Nucleus accumbens (tissue), 56 donors: ENCODE results near the gene DYSF.

Experiments used
- DNase-seq, 56 donors: peaks; one replicate each; lab custom pipeline; 2025; lab: John Stamatoyannopoulos, UW

Gene DYSF

GRCh38 chr2:71596011-71596410 lies 142.7 kb downstream of the DYSF start:
- DNase-seq: peak in 54 of 56 donors; percentile 38 to 97 (median 89)

GRCh38 chr2:71597756-71598155 lies 144.4 kb downstream of the DYSF start:
- DNase-seq: no peak

DNA sequence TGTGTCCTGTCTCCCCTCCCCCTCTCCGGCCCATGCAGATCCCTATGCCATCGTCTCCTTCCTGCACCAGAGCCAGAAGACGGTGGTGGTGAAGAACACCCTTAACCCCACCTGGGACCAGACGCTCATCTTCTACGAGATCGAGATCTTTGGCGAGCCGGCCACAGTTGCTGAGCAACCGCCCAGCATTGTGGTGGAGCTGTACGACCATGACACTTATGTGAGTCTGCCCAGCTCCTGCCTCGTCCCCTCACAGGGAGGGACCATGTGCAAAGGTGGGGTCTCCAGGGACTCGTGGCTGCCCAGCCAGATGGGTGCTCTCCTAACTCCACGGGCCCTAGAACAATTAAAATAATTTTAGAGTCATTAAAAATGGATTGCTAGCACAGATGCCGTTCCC lies 145.2 kb downstream of the DYSF start:
- no peak for DNase-seq

GRCh38 chr2:71599038-71599437 lies 145.7 kb downstream of the DYSF start:
- DNase-seq: no peak

- DNase-seq: no peak
Observed at GRCh38 chr2:71599646-71600236, 146.4 kb downstream of the DYSF start.

- DNase-seq: no peak
Observed at GRCh38 chr2:71600555-71600954, 147.2 kb downstream of the DYSF start.

DNA sequence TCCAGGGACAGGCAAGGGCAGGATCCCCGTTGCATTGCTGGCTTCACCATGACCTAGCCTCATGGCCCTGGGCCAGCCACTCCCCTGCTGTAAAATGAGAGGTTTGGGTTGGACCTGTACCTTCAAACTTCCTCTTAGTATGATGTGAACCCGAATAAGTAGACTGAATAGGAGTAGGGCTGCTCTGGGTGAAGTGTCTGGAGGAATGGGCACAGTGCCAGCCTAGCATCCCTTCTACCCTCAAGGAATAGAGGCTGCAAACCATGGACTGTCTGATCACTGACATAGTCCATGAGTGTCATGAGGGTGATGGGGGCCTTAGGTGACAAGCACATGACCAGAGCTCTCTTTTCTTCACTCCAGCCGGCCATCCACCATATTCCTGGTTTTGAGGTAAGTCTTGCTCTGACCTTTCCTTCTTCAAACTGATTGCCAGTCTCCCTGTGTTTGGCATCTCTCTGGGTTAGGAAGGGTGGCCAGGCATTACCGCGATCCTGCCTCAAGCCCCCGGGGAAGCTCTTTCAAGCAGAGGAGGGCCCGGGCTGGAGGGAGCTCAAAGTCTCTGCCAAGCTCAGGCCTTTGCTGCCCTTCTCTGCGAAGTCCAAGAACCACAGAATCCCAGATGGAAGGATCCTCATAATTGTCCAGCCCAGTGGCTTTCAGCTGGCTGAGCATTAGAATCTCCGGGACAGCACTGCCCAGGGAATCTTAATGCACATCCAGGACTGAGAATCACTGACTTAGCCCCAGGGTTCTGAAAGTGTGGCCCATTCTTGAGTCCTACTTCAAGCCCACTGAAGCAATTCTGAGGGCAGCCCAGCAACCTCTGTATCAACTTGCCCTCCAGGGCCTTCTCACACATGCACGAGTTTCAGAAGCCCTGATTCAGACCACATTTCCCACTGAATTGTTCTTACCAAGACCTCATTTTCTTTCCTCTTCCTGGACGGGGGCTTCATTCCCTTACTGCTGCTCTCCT lies 148.1 kb downstream of the DYSF start:
- DNase-seq: no peak

DNA sequence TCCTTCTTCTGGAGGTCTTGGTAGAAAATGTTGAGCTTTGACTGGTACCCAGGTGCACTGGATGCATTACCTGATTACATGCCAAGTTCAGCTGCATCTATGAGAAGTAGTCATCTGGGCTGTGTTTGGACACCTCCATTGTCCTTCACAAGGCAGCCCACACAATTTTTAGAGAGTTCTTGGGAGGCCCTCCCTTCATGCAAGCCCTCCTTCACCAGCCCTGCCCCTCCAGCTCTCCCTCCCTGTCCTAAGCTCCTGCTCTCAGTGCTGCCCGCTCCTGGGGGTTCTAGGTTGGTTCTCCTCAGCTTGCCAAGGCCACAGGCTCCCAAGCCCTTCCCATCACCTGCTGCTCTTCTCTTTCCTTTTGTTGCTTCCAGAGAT lies 148.7 kb downstream of the DYSF start:
- no peak for DNase-seq

DNA sequence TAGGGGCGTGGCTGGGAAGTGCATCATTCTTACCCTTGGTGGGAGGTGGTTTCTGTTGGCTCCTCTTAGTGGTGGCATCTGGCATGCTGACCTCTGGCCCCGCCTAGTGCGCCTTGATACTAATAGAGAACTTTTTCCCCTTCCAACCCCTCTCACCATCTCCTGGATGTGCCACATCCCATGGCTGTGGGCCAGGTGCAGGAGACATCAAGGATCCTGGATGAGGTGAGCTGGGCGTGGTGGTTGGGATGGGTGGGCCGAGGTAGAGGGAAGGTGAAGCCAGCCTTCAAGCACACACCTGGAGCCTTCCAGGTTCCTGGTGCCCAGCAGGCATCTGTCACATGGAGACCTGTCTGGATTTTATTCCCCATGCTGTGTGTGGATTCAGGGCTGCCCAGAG lies 149.2 kb downstream of the DYSF start:
- DNase-seq: no peak

- no peak for DNase-seq
Observed at GRCh38 chr2:71603311-71603811, 150.0 kb downstream of the DYSF start.

- DNase-seq: no peak
Observed at GRCh38 chr2:71603851-71604725, 150.7 kb downstream of the DYSF start.

GRCh38 chr2:71604726-71605120 lies 151.4 kb downstream of the DYSF start:
- DNase-seq: no peak

- no peak for DNase-seq
Observed at GRCh38 chr2:71605173-71605641, 151.8 kb downstream of the DYSF start.

- DNase-seq: no peak
Observed at GRCh38 chr2:71605781-71606241, 152.4 kb downstream of the DYSF start.

GRCh38 chr2:71606244-71606643 lies 152.9 kb downstream of the DYSF start:
- no peak for DNase-seq

DNA sequence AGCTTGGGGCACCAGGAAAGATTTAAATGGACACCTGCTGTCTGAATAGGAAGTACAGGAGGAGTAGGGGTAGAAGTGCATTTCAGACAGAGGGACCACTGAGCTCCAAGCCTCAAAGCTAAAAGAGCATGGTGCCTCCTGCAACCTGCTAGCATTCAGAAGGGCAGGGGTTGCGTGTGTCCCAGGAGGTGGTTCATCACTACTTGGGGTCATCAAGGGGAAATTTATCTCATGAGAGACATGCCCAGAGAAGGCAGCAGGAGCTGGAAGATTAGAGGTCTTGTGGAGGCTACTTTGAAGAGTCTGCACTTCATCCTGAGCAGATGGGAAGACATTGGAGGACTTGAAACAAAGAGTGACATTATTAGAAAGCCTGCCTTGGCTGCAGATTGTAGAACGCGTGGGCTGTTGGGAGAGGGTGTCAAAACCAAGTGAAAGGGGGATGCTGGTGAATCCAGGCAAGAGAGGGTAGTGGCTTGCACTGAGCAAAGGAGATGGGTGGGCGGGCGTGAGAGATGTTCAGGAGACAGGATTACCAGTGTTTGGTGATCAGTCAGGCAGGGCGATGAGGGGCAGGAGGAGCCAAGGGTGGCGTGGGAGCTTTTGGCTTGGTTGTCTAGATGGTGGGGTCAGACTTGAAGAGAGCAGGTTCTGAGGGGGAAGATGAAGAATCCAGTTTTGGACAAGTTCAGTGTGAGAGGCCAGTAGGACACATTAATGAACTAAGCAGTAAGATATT lies 154.0 kb downstream of the DYSF start:
- DNase-seq: no peak

DNA sequence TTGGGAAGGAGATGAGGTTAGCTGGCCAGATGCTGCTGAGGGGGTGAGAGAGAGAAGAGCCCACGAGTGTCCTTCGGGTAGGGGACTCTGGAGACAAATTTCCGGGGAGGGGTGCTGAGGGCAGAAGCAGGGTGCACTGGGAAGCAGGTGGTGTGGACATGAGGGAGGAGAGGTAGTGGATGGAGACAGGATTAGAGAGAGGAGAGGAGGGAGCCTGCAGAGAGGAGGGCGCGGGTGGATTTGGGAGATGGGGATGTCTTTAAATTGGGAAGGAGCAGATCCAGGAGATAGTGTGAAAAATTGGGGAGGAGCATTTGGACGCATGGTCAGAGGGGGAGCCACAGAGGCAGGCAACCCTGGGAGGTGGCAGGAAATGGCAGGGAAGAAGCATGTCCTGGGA lies 154.7 kb downstream of the DYSF start:
- no peak for DNase-seq

- no peak for DNase-seq
Observed at GRCh38 chr2:71608441-71608840, 155.1 kb downstream of the DYSF start.

- no peak for DNase-seq
Observed at GRCh38 chr2:71609029-71609428, 155.7 kb downstream of the DYSF start.

DNA sequence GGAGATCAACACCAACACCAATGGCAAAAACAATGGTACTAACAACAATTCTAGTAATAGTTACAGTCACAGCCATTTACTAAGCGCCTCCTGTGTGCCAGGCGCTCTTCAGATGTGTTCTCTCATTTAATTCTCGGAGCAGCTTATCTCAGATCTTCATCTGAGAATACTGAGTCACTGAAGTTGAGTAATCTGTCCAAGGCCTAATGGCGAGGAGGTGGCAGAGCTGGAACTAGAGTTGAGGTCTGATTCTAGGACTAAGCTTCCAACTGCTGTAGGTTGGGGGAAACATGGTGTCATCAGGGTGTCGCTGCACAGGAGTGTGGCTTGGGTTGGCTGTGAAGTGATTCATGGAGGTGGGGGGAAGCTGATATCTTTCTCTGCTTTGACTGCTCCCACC lies 156.1 kb downstream of the DYSF start:
- no peak for DNase-seq
